Medulla oblongata (tissue), 1 donor: Measurements from ENCODE around the gene PTX3.

ENCODE experiments used
- DNase-seq: peaks from one replicate; pipeline ENCODE4 v3.0.0-alpha.2; 2015; ENCODE audit errors: extremely low spot score

PTX3 gene

DNA sequence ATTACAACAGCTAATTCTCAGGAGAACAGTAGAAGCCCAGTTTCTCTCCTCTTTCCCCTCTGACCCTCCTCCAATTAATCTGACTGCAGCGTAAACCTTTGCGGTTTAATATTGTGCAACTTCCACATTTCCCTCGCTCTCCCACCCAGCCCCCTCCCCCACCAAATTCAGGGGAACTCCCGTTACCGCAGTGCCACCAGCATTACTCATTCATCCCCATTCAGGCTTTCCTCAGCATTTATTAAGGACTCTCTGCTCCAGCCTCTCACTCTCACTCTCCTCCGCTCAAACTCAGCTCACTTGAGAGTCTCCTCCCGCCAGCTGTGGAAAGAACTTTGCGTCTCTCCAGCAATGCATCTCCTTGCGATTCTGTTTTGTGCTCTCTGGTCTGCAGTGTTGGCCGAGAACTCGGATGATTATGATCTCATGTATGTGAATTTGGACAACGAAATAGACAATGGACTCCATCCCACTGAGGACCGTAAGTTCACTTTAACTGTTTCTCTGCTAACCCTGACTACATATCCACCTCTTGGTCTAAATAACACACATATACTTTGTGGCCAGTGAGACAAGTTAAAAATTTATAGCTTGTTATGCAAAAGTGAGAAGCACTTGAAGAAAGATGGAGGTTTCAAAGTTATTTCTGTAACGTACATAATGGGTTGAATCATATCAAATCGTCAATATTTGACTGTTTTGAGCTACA is at the start of gene PTX3:
PTX3 (plus strand) TSS at position 268 of the 709 bp plus-strand sequence; CDS start at position 352, 84 bp downstream.
- DNase-seq = peak; percentile 15

DNA sequence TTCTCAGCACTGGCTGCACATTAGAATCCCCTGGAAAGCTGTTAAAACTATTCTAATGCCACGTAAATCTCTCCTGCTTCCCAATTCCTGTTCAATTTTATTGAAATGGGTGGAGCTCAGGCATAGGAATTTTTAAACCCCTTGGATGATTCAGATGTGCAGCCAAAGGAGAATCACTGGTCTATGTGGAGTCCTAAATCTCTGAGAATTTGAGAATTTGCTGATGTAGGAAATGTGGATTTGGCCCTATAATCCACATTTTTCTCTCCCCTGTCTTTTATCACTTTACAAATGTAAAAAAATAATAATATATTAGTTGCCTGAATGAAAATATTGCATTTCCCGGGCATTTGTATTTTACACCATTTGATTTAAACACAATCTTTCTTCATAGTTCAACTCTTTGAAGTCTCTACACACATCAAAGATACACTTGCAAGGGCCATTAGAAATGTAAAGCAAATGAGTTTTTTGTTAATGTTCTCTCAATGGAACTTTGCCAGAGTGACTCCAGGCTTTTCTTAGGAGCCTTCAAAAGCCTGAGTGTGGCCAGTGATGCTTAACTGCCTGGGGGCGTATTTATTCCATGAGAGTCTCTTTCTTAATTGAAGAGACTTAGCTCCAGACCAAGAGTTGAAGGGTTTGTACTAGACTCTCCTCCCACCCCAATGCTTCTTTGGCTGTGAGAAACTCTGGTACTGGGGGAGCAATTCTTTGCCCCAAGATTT is 48.8 kb upstream of the PTX3 start:
- DNase-seq = no peak

GRCh38 chr3:157388976-157389375 is 47.7 kb upstream of the PTX3 start:
- no peak for DNase-seq

GRCh38 chr3:157390713-157391515 is 45.7 kb upstream of the PTX3 start:
- no peak for DNase-seq

DNA sequence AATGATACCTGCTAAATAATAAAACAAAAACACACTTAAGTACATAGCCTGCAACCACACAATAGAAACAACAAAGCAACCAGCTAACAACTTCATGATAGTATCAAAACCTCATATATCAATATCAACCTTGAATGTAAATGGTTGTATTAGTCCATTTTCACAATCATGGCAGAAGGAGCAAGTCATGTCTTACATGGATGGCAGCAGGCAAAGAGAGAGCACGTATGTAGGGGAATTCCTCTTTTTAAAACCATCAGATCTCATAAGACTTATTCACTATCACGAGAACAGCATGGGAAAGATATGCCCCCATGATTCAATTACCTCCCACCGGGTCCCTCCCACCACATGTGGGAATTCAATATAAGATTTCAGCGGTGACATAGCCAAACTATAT is 44.5 kb upstream of the PTX3 start:
- no peak for DNase-seq

GRCh38 chr3:157393113-157393512 is 43.5 kb upstream of the PTX3 start:
- no peak for DNase-seq

DNA sequence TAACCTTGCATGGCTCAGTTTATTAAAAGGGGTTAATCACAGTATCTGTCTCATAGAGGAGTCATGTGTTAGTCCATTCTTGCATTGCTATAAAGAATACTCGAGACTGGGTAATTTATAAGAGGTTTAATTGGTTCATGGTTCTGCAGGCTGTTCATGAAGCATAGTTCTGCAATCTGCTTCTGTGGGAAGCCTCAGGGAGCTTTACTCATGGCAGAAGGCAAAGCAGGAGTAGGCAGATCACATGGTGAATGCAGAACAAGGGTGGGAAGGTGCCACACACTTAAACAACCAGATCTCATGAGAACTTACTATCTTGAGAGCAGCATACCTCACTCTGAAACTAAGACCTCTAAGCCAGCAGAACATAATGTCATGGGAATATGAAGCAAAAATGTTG is 42.2 kb upstream of the PTX3 start:
- DNase-seq = no peak

DNA sequence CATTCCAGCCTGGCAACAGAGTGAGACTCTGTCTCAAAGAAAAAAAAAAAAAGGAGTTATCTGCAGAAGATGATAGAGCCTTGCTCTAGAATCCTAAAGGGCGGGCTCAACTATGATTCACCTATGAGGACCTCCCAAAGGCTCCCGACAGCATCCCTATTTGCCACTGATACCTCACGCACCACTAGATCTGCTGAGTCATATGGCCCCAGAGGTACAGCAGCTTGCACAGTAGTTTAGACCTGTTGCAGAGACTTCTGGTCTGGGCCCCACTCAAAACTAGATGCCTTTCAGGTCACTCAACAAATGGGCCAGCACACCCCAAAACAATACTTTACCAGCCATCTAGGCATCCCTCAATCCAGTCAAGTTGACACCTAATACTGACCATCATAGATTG is 38.1 kb upstream of the PTX3 start:
- no peak for DNase-seq

DNA sequence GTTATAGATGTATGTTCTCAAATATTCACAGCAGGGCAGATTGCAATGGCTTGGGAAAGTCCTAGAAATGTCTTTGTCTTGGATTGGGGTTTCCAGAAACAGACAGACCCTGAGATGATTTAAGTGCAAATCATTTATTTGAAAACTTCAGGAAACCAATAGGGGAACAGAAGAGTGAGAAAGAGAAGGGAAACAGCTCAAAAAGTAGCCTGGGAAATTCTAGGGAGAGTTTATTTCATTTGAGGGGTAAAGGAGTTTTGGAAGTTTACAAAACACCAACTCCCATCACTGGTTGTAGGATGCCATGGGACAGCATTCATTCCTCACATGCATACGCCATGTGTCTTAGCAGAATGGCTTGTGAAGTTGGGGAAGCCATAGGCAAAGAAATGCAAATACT is 32.3 kb upstream of the PTX3 start:
- no peak for DNase-seq

GRCh38 chr3:157405457-157405856 is 31.2 kb upstream of the PTX3 start:
- DNase-seq = no peak

DNA sequence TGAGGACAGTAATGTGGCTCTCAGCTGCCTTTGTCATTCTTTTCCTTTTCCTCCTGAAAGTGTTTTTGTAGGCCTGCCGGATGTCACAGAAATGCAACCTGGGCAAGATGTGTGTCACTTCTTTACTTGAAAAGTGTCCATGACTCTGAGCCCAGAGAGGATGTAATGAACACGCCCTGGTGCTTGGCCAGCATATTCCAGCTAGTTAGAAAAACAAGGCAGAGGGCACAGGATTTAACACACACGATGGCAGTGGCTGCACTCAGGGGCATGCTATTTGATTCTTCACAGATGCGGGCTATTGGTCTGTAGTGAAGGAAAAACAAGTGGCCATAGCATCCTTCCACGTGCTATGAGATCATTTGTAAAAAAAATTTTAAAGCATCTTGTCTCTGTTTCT is 30.3 kb upstream of the PTX3 start:
- no peak for DNase-seq

- no peak for DNase-seq
Measured at GRCh38 chr3:157407769-157408168, 28.9 kb upstream of the PTX3 start.

DNA sequence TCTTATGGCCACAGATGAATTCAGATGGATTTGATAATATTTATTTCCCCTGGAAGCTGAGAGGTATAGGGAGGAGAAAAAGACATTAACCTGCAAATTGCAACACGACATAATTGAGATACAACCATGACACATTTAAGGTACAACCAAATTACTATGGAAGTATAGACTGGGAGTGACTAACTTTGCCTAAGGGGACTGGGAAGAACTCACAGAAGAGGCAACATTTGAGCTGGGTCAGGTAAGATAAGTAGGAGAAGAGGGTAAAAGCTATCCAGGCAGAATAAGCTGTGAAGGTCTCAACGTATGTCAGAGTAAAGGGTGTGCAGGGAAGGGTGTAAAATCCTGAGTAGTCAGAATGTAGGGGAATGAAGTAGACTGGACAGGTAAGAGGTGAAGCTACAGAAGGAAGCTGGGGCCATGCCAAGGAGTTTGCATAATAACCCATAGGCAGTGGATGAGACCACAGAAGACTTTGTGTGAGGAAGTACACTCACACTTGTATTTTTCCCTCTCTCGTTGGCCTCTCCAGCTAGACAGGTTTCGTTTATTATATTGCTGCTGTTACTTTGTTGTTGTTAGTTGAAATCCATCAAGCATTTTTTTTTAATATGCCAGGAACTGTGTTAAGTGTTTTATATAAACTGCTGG is 28.0 kb upstream of the PTX3 start:
- DNase-seq = no peak

- no peak for DNase-seq
Measured at GRCh38 chr3:157409516-157409915, 27.1 kb upstream of the PTX3 start.

DNA sequence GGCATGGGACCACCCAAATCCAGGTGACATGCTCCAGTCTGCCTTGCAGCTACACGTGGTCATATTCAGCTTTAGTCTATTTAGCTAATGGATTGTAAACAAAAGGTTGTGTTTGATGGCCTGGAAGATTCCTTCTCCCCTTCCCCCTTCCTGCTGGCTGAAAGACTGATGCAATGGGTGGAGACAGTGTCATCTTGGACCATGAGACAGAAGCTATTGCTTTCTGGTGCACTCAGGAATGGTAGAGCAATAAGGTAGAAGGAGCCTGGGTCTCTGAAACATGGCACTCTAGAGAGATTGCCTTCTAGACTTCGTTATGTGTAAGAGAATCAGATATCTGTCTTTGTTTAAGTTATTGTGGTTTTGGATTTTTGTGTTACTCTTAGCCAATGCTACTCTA is 25.7 kb upstream of the PTX3 start:
- DNase-seq = no peak

- no peak for DNase-seq
Measured at GRCh38 chr3:157412323-157412855, 24.3 kb upstream of the PTX3 start.

DNA sequence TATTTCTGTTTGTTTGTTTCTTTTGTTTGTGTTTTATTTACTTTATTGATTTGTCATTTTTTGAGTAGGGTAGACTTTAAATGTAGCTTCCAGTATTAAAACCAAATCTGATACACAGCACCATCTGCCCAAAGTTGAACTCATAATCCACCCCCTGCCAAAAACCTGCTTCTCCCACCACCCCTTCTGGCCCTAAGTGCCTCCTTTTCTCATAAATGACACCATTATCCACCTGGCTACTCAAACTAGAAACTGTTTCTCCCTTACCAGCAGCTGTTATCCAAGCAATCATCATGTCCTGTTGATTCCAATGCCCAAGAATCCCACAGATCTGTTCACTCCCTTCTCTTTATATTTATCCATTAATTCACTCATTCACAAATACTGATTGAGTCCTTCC is 21.8 kb upstream of the PTX3 start:
- DNase-seq = no peak

- no peak for DNase-seq
Measured at GRCh38 chr3:157416347-157417087, 20.1 kb upstream of the PTX3 start.

DNA sequence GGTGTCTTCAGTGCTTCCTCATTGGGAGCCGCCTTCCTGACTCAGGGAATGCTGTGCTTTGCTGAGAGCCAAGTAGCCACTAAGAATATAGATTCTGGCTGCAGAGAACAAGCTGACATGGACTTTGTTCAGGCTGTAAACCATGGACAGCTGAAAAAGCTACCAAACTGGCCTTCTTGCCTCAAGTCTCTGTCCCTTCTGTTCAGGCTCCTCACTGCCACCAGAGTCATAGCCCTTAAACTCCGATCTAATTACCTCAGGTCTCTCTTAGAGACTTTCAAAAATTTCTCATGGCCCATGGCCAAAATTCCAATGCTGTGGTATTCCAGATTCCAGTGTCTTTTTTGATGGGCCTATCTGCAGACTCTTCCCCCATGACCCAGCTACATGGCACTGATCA is 19.4 kb upstream of the PTX3 start:
- DNase-seq = no peak

DNA sequence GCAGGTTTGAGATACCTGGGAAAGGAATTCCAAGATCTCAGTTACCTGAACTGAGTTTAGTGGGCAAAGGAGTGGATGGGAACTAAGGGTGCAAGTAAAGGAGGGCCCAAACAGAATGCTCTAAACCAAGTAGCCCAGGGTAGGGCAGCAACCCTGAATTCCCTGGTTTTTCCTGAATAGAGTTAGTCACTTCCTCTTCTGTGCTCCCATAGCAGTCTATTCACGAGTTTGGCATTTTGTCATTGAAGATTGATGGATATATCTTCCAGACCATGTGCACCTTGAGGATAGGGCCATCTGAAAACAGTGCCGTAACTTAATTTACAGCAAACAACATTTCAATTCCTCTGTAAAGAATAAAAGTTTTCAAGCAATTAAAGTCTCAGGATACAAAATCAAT is 18.5 kb upstream of the PTX3 start:
- no peak for DNase-seq

GRCh38 chr3:157420606-157421130 is 16.0 kb upstream of the PTX3 start:
- no peak for DNase-seq
